ENCODE measurements around the gene PDIA6. TPM values are rescaled to one million over a fixed set of nuclear protein-coding genes. Genes with fewer than 3 reads are reported as not detected.

PDIA6 gene
- total RNA-seq, 4 donors from 2014 or later, result 35.2 to 90.3 (median 66.3) TPM

DNA sequence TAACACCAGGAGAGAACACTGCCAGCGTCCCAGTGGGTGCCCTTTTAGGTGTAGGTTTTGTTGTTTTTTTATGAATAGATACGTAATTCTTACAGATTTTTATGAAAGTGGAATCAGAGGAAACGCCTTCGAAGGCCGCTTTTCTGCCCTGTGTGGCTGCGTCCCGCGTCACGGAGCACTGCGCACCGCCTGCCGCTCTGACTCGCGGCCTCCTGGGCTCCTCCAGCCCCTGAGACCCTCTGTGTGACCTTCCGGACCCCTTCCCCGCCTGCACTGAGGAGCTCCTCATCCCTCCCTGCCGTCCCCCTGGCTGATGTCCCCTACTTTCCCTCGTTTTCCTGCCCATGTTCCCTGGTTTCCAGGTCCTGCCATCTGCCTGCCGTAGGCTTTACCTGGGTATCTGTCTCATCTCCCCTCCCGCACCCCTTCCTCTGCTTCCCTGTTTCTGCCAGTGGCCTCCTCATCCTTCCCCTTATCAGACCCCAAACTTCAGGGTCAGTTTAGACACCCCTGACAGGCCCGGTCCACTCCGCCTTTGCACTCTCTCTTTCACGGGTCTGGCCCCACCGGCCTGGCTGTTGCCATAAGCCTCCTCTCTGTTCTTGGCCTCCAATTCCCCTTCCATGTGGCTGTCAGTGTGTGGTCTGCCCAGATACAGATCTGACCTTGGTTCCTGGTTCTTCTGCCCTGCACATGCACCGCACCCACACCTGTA is 32.7 kb downstream of the PDIA6 start:
- Histone ChIP-seq H3K27ac (no peak overlapping the region), H3K9me3 (no peaks in the 10 kb centered on the region), H3K36me3 (peaks cover 0 to 39% (median 15%) of the 10 kb centered on the region in 4 donors), H3K4me3 (no peak overlapping the region), H3K4me1 (no peaks in the 10 kb centered on the region), H3K27me3 (no peaks in the 10 kb centered on the region)
- in situ Hi-C loops (cut with MboI; ENCODE audit: low pct_ligation_motif_present in 1 of 4, low pct_unique_long_range_greater_than_20kb in 1 of 4, low sequenced_read_pairs in 3 of 4) (no loop called here), intact Hi-C loops (cut with DNase I; ENCODE audit: low total_unique reads) (no loop called here)
- WGBS, 2 donors (ENCODE audit: low coverage in 1 of 2), result 89 to 90% methylated on average over 19 to 25 of the region's 25 CpGs
- TF ChIP-seq POLR2A (IDR thresholded peaks at IDR 0.05), result no peak
- TF ChIP-seq, protein P1, sequence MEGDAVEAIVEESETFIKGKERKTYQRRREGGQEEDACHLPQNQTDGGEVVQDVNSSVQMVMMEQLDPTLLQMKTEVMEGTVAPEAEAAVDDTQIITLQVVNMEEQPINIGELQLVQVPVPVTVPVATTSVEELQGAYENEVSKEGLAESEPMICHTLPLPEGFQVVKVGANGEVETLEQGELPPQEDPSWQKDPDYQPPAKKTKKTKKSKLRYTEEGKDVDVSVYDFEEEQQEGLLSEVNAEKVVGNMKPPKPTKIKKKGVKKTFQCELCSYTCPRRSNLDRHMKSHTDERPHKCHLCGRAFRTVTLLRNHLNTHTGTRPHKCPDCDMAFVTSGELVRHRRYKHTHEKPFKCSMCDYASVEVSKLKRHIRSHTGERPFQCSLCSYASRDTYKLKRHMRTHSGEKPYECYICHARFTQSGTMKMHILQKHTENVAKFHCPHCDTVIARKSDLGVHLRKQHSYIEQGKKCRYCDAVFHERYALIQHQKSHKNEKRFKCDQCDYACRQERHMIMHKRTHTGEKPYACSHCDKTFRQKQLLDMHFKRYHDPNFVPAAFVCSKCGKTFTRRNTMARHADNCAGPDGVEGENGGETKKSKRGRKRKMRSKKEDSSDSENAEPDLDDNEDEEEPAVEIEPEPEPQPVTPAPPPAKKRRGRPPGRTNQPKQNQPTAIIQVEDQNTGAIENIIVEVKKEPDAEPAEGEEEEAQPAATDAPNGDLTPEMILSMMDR (IDR thresholded peaks at IDR 0.05), result no peak
- TF ChIP-seq POLR2AphosphoS5 (IDR thresholded peaks at IDR 0.05), result no peak
- no peak for TF ChIP-seq EP300 (IDR thresholded peaks at IDR 0.05; ENCODE audit: low read depth)
- no peak for DNase-seq

DNA sequence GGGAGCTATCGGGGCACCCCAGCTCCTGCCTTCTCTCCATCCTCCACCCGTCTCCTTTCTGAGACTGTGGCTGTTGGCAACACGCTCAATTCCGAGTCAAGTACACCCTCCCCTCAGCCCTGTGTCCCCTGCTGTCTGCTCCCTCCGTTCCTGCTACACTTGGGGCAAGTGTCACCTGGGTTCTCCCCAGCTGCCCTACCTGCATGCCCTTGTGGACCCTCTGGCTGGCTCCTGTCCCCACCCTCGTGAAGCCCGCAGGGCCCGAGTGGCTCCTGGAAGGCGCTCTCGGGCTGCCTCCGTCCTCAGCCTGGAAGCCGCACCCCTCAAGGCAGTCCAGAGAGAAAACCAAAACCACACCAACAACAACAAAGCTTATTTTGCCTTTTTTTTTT is 33.9 kb downstream of the PDIA6 start:
- WGBS, 2 donors (ENCODE audit: low coverage in 1 of 2), result 91 to 100% methylated on average over 1 to 12 of the region's 12 CpGs
- in situ Hi-C loops (cut with MboI; ENCODE audit: low pct_ligation_motif_present in 1 of 4, low pct_unique_long_range_greater_than_20kb in 1 of 4, low sequenced_read_pairs in 3 of 4), result no loop called here
- Histone ChIP-seq H3K27me3 (no peaks in the 10 kb centered on the region), H3K4me3 (no peak overlapping the region), H3K36me3 (peaks cover 0 to 29% (median 8%) of the 10 kb centered on the region in 4 donors), H3K9me3 (no peaks in the 10 kb centered on the region), H3K4me1 (no peaks in the 10 kb centered on the region), H3K27ac (no peak overlapping the region)
- TF ChIP-seq EP300 (IDR thresholded peaks at IDR 0.05; ENCODE audit: low read depth), result no peak
- no peak for TF ChIP-seq POLR2AphosphoS5 (IDR thresholded peaks at IDR 0.05)
- TF ChIP-seq, protein P1 (IDR thresholded peaks at IDR 0.05), result no peak
- no peak for TF ChIP-seq POLR2A (IDR thresholded peaks at IDR 0.05)
- intact Hi-C loops (cut with DNase I; ENCODE audit: low total_unique reads), result no loop called here
- no peak for DNase-seq

DNA sequence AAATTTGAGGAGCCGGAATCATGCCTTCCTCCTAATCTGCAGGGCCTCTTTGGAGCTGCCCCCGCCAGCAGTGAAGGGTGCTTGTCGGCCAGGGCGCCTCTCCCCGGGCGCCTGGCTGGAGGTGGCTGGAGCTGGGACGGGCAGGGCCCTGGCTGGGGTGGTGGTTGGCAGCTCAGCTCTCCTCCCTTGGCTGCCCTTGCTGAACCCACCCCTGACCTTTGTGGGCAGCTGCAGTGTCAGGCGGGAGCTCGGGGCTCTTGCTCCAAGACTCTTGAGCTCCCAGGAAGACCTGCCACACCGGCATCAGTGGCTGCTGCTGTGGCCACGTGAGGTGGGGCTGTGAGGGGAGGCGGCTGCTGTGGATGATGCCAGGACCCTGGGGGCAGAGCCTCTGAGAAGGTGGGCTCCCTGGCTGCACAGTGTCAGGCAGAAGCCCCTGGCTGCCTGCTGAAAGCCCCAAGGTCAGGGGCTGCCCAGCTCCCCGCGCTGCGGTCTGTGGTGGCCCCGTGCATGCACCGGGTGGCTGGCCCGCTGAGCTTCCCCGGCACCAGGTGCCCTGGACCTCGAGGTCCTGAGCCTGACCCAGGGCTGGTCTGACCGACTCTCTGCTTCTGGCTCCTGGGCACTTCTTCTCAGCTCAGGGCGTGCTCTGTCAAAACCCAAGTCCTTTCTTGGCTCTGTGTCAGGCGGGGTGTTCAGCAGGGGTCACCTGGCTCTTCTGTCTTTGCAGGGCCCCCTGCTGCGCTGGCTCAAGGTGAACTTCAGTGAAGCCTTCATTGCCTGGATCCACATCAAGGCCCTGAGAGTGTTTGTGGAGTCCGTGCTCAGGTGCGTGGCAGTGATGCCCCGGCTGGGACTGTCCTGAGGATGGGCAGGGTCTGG is 34.5 kb downstream of the PDIA6 start:
- DNase-seq, result no peak
- WGBS, 2 donors (ENCODE audit: low coverage in 1 of 2), result 88% methylated on average over 20 of the region's 27 CpGs; no CpG with 5 or more reads in 1 of the 2 donors
- Histone ChIP-seq H3K4me1 (no peaks in the 10 kb centered on the region), H3K27ac (no peak overlapping the region), H3K36me3 (peaks cover 0 to 27% (median 8%) of the 10 kb centered on the region in 4 donors), H3K9me3 (no peaks in the 10 kb centered on the region), H3K27me3 (no peaks in the 10 kb centered on the region), H3K4me3 (no peak overlapping the region)
- TF ChIP-seq, protein P1 (IDR thresholded peaks at IDR 0.05), result no peak
- TF ChIP-seq POLR2AphosphoS5 (IDR thresholded peaks at IDR 0.05), result no peak
- no peak for TF ChIP-seq POLR2A (IDR thresholded peaks at IDR 0.05)
- no peak for TF ChIP-seq EP300 (IDR thresholded peaks at IDR 0.05; ENCODE audit: low read depth)
- in situ Hi-C loops (cut with MboI; ENCODE audit: low pct_ligation_motif_present in 1 of 4, low pct_unique_long_range_greater_than_20kb in 1 of 4, low sequenced_read_pairs in 3 of 4) (no loop called here), intact Hi-C loops (cut with DNase I; ENCODE audit: low total_unique reads) (no loop called here)

DNA sequence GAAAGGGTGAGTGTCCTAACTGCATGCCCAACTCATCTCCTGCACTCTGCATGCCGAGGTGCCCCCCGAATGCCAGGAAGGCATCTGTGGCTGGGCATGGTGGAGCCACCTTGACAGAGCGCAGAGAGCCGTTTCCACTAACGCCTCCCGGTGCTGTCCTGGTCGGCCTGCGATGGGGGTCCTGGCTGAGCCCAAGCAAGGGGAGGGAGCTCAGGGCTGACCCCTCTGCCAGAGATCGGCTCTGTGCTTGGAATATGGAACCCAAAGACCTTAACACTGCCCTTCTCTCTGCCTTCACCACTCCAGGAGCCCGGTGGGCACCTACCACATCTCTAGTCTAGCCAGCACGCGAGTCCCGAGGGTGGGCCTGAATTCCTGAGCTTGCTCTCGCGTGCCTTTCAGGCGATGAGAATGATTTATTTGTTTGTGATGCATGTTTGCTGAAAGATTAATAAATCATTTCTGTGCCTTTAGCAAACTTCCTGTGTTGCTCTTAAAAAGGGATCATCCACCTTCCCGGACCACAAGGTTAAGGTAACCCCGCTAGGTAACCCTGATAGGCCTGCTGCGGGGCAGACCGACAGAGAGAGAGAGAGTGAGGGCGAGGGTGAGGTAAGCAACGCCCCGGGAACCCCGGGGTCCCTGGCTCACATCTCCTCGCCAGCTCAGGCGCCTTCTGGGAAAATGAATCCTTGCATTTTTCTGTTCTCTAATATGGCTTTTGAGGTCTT is 35.3 kb downstream of the PDIA6 start:
- Histone ChIP-seq H3K4me1 (no peaks in the 10 kb centered on the region), H3K36me3 (peaks cover 0 to 21% (median 5%) of the 10 kb centered on the region in 4 donors), H3K9me3 (no peaks in the 10 kb centered on the region), H3K27me3 (no peaks in the 10 kb centered on the region), H3K27ac (no peak overlapping the region), H3K4me3 (no peak overlapping the region)
- WGBS, 2 donors (ENCODE audit: low coverage in 1 of 2), result 39 to 88% methylated on average over 4 to 26 of the region's 26 CpGs
- intact Hi-C loops (cut with DNase I; ENCODE audit: low total_unique reads), result no loop called here
- DNase-seq, result no peak
- TF ChIP-seq, protein P1 (IDR thresholded peaks at IDR 0.05), result no peak
- TF ChIP-seq EP300 (IDR thresholded peaks at IDR 0.05; ENCODE audit: low read depth) (no peak), POLR2A (IDR thresholded peaks at IDR 0.05) (no peak), POLR2AphosphoS5 (IDR thresholded peaks at IDR 0.05) (no peak)
- in situ Hi-C loops (cut with MboI; ENCODE audit: low pct_ligation_motif_present in 1 of 4, low pct_unique_long_range_greater_than_20kb in 1 of 4, low sequenced_read_pairs in 3 of 4), result no loop called here
